HFF-Myc (cell line): Measurements from ENCODE around the gene MKI67.

Experiments used
- DNase-seq: peaks from one replicate; pipeline ENCODE4 v3.0.0-alpha.2; 2011; ENCODE audit warnings: low read depth; ENCODE audit errors: extremely low read depth
- H3K4me3 ChIP-seq: replicated peaks from 2 replicates; pipeline ENCODE4 v1.5.1; 2011; ENCODE audit warnings: low read depth, mild to moderate bottlenecking, control low read depth, low read length
- TF ChIP-seq, protein P1 (sequence below): IDR thresholded peaks from 2 replicates; pipeline ENCODE4 v1.5.1; 2012; ENCODE audit warnings: mild to moderate bottlenecking, low read depth, low read length, control low read depth; ENCODE audit errors: missing control alignments

MKI67 gene

DNA sequence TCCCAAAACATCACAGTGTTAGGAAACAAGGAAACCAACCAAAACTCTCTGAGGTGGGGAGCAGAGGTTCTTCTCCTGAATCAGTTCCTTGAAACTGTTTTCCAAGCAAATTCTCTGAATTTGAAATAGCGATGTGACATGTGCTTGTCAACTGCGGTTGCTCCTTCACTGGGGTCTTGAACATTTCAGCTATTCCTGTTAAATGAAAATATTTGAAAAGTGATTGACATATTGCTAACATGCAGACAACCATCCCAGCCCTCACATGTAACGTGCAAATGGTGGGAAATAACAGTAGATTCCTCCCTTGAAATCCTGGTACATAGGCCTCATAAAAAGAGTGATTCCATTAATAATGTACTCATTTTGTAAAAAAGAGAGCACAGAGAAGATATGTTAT, 15.9 kb downstream of the MKI67 start:
- TF ChIP-seq, protein P1, sequence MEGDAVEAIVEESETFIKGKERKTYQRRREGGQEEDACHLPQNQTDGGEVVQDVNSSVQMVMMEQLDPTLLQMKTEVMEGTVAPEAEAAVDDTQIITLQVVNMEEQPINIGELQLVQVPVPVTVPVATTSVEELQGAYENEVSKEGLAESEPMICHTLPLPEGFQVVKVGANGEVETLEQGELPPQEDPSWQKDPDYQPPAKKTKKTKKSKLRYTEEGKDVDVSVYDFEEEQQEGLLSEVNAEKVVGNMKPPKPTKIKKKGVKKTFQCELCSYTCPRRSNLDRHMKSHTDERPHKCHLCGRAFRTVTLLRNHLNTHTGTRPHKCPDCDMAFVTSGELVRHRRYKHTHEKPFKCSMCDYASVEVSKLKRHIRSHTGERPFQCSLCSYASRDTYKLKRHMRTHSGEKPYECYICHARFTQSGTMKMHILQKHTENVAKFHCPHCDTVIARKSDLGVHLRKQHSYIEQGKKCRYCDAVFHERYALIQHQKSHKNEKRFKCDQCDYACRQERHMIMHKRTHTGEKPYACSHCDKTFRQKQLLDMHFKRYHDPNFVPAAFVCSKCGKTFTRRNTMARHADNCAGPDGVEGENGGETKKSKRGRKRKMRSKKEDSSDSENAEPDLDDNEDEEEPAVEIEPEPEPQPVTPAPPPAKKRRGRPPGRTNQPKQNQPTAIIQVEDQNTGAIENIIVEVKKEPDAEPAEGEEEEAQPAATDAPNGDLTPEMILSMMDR: no peak
- no peak for DNase-seq
- H3K4me3 ChIP-seq: no peak overlapping the region

DNA sequence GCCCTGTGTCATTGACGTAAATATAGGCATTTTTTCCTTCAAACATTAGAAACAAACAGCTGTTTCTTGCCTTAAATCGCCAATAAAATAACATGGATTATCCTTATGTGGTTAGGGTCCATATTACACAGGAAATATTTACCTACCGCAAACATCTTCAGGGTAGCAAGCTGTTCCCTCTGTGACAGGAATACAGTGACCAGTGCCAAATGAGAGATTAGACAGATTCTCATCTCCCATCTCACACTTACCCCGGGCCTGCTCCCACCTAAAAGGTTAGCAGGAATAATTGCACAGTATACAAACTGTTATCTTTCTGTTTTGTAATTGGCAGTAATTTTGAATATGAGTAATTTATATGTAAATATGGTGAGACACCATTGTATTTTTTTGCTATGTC, 16.5 kb downstream of the MKI67 start:
- H3K4me3 ChIP-seq: no peak overlapping the region
- DNase-seq: no peak
- TF ChIP-seq, protein P1: no peak

DNA sequence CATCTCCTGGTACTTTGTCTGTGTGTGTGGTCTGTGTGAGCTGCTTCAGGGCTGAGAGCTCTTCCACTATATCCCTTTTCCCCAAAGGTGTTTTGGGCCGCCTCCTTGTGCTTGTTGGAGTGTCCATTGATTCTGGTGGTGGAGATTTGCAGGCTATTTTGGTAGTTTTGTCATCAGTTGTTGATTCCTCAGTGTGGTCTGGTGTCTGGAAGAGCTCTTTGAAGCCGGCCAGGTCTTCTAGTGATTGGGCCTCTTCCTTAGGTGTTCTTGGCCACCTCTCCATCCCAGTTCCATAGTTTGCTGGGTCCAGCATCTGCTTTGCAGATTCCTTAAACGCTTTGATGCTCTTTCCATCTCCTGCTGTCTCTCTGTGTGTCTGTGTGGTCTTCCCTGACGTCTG, 20.8 kb downstream of the MKI67 start:
- DNase-seq: no peak
- H3K4me3 ChIP-seq: no peak overlapping the region
- TF ChIP-seq, protein P1: no peak

DNA sequence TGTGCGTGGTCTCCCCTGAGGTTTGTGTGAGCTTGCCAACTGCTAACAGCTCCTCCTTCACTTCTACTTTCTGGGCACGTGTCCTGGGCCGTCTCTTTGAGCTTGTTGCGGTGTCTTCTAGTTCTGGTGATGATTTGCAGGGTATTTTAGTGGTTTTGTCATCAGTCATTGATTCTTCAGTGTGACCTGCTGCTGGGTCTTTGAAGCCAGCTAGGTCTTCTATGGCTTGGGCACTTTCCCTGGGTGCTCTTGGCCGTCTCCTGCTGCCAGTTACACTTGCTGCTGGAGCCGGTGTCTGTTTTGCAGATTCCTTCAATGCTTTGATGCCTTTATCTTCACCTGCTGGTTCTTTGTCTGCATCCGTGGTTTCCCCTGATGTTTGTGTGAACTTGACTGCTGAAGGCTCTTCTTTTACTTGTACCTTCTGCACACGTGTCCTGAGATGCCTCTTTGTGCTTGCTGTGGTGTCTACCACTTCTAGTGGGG, 23.0 kb downstream of the MKI67 start:
- TF ChIP-seq, protein P1: no peak
- DNase-seq: no peak
- H3K4me3 ChIP-seq: no peak overlapping the region

DNA sequence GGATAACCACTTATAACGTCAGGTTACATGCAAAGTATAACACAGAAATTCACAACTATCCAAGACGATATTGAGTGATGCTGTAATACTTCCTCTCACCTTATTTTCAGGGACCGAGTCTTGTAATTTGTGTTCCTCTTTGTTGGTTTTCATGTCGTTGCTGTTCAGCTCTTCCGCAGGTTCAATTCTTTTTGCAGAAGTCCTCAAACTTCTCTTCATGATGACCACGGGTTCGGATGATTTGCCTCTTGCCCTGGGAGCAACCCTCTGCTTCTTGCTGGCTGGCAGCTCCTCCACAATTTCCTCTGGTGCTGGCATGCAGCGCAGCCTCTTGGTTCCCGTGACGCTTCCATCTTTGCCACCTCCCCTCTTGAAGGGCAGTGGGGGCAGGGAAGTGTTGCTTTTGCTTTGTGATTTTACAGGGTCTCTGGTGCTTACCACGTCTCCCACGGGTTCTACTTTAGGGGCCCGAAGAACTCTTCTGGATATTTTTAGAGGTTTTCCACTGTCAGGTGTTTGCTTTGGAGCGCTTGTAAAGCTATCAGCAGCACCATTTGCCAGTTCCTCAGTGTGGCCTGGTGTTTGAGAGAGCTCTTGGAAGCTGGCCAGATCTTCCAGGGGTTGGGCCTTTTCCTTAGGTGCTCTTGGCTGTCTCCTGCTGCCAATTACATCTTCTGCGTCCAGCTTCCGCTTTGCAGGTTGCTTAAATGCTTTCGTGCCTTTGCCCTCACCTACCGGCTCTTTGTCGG, 23.6 kb downstream of the MKI67 start:
- TF ChIP-seq, protein P1: no peak
- DNase-seq: no peak
- H3K4me3 ChIP-seq: no peak overlapping the region

DNA sequence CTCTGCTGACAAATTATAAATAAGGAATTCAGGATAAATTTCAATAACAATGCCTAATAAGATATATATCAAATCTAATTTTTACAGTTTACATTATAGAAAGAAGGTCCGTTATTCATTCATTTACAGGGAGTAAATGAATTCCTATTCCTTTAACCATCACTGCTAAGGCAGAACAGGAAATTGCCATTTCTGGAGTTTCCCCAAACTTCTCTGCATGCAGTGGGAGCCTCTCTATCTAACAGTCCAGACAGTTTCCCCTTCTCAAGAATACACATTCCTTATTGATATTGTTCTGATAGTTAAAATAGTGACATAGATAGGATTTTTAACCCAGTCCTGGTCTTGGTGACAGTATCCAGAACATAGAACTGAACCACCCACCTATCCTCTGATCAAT, 24.3 kb downstream of the MKI67 start:
- TF ChIP-seq, protein P1: no peak
- no peak overlapping the region for H3K4me3 ChIP-seq
- DNase-seq: no peak
